GM23338 (cell line): ENCODE data around the gene HHATL.

Experiments used
- CREB1 ChIP-seq: fragments of 250-450 bp; sonication (Bioruptor Pico); IDR thresholded peaks from 2 replicates; pipeline ENCODE4 v1.5.0; 2020; ENCODE audit warnings: low read depth, mild to moderate bottlenecking, moderate library complexity
- CTCF ChIP-seq, 2 experiments: fragments of 200-600 bp in 1 of 2; sonication (generic) in 1 of 2; conservative IDR thresholded peaks; 2 replicates each; pipeline versions ENCODE4 v1.5.1 to v1.6.1; 2016 to 2017; ENCODE audit warnings: antibody characterized with exemption in 2 of 2, low read depth in 2 of 2, mild to moderate bottlenecking in 2 of 2, moderate library complexity in 1 of 2
- EZH2 ChIP-seq: fragments of 200-600 bp; sonication (generic); IDR thresholded peaks from one replicate; pipeline ENCODE4 v1.8.0; 2017; ENCODE audit warnings: antibody characterized with exemption, mild to moderate bottlenecking, low read depth; ENCODE audit not compliant: unreplicated experiment
- EZH2phosphoT487 ChIP-seq: fragments of 200-600 bp; sonication (generic); IDR thresholded peaks from one replicate; pipeline ENCODE4 v1.8.1; 2018; ENCODE audit warnings: antibody characterized with exemption; ENCODE audit not compliant: unreplicated experiment
- JUNB ChIP-seq: IDR thresholded peaks from one replicate; pipeline ENCODE4 v1.6.1; 2016; ENCODE audit warnings: antibody characterized with exemption; ENCODE audit not compliant: unreplicated experiment
- NANOG ChIP-seq: IDR thresholded peaks from 2 replicates; pipeline ENCODE4 v1.6.1; 2016; ENCODE audit warnings: antibody characterized with exemption, borderline replicate concordance
- POLR2AphosphoS5 ChIP-seq: IDR thresholded peaks from 2 replicates; pipeline ENCODE4 v1.6.1; 2016; ENCODE audit warnings: antibody characterized with exemption, low read depth
- STAT1 ChIP-seq: IDR thresholded peaks from one replicate; pipeline ENCODE4 v1.6.1; 2016; ENCODE audit warnings: antibody characterized with exemption; ENCODE audit not compliant: unreplicated experiment
- ZNF114 ChIP-seq: fragments of 250-450 bp; sonication (Bioruptor Pico); IDR thresholded peaks from 2 replicates; pipeline ENCODE4 v1.5.0; 2020; ENCODE audit warnings: mild to moderate bottlenecking, moderate library complexity
- ZNF331 ChIP-seq: fragments of 250-450 bp; sonication (Bioruptor Pico); IDR thresholded peaks from 2 replicates; pipeline ENCODE4 v1.5.0; 2020; ENCODE audit warnings: low read depth, mild to moderate bottlenecking, moderate library complexity
- TF ChIP-seq, protein P1 (sequence below): IDR thresholded peaks from one replicate; pipeline ENCODE4 v1.6.1; 2018; ENCODE audit warnings: antibody characterized with exemption; ENCODE audit not compliant: unreplicated experiment
- TF ChIP-seq, protein P2 (sequence below): IDR thresholded peaks from 2 replicates; pipeline ENCODE4 v1.6.1; 2016; ENCODE audit warnings: antibody characterized with exemption

DNA sequence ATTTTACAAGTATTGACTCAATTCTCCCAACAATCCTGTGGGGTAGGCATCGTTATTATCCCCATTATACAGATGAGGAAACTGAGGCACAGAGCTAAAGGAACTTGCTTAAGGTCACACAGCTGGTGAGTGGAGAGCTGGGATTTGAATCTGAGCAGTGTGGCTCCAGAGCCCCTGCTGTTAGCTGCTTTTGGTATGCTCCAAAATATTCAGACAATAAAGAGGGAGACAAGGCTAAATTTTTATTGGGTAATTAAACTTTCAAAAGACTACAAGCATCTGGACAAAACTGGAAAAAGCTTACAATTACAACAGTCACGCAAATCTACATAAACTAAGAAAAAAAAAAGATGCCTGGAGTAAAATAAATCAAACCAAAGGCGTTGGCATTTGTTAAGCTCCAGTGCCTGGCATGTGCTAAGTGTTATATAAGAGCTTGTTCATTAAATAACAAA, 42.7 kb upstream of the HHATL start:
- TF ChIP-seq CTCF (conservative IDR thresholded peaks at IDR 0.05; ENCODE audit: low read depth in 2 of 2): no peak
- no peak for TF ChIP-seq EZH2phosphoT487
- TF ChIP-seq EZH2: no peak
- TF ChIP-seq, protein P1, sequence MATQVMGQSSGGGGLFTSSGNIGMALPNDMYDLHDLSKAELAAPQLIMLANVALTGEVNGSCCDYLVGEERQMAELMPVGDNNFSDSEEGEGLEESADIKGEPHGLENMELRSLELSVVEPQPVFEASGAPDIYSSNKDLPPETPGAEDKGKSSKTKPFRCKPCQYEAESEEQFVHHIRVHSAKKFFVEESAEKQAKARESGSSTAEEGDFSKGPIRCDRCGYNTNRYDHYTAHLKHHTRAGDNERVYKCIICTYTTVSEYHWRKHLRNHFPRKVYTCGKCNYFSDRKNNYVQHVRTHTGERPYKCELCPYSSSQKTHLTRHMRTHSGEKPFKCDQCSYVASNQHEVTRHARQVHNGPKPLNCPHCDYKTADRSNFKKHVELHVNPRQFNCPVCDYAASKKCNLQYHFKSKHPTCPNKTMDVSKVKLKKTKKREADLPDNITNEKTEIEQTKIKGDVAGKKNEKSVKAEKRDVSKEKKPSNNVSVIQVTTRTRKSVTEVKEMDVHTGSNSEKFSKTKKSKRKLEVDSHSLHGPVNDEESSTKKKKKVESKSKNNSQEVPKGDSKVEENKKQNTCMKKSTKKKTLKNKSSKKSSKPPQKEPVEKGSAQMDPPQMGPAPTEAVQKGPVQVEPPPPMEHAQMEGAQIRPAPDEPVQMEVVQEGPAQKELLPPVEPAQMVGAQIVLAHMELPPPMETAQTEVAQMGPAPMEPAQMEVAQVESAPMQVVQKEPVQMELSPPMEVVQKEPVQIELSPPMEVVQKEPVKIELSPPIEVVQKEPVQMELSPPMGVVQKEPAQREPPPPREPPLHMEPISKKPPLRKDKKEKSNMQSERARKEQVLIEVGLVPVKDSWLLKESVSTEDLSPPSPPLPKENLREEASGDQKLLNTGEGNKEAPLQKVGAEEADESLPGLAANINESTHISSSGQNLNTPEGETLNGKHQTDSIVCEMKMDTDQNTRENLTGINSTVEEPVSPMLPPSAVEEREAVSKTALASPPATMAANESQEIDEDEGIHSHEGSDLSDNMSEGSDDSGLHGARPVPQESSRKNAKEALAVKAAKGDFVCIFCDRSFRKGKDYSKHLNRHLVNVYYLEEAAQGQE: no peak
- TF ChIP-seq POLR2AphosphoS5: no peak
- TF ChIP-seq ZNF114 (CRISPR knock-in tag): no peak
- no peak for TF ChIP-seq CREB1 (CRISPR knock-in tag)
- TF ChIP-seq ZNF331 (CRISPR knock-in tag): no peak
- no peak for TF ChIP-seq STAT1
- TF ChIP-seq JUNB: no peak
- TF ChIP-seq NANOG: no peak
- TF ChIP-seq, protein P2, sequence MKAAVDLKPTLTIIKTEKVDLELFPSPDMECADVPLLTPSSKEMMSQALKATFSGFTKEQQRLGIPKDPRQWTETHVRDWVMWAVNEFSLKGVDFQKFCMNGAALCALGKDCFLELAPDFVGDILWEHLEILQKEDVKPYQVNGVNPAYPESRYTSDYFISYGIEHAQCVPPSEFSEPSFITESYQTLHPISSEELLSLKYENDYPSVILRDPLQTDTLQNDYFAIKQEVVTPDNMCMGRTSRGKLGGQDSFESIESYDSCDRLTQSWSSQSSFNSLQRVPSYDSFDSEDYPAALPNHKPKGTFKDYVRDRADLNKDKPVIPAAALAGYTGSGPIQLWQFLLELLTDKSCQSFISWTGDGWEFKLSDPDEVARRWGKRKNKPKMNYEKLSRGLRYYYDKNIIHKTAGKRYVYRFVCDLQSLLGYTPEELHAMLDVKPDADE: no peak
